GM12878 (cell line): Measurements from ENCODE around the gene PRUNE1. TPM values are rescaled to one million over a fixed set of nuclear protein-coding genes. Genes with fewer than 3 reads are reported as not detected.

ENCODE experiments used
- CHD4 ChIP-seq: fragments of 200-600 bp; sonication (generic); IDR thresholded peaks from 2 replicates; pipeline ENCODE4 v1.6.1; 2016; ENCODE audit warnings: mild to moderate bottlenecking
- FOS ChIP-seq: IDR thresholded peaks from 3 replicates; pipeline ENCODE4 v1.6.1; 2011; ENCODE audit warnings: borderline replicate concordance; ENCODE audit not compliant: insufficient read length; ENCODE audit errors: extremely low read depth
- HDAC2 ChIP-seq: fragments of 200-600 bp; sonication (generic); IDR thresholded peaks from 2 replicates; pipeline ENCODE4 v1.6.1; 2017
- JUNB ChIP-seq: IDR thresholded peaks from 2 replicates; pipeline ENCODE4 v1.6.1; 2016; ENCODE audit warnings: antibody characterized with exemption, mild to moderate bottlenecking
- NR2C2 ChIP-seq: IDR thresholded peaks from 2 replicates; pipeline ENCODE4 v1.6.1; 2011; ENCODE audit warnings: borderline replicate concordance, low read depth; ENCODE audit not compliant: control insufficient read depth, insufficient read length
- PAX5 ChIP-seq: IDR thresholded peaks from 2 replicates; pipeline ENCODE4 v1.6.1; 2011; ENCODE audit warnings: low read depth, low read length, borderline replicate concordance
- SMARCA5 ChIP-seq: fragments of 450-650 bp; IDR thresholded peaks from 2 replicates; pipeline ENCODE4 v1.6.1; 2017; ENCODE audit warnings: mild to moderate bottlenecking
- SRF ChIP-seq, 2 experiments: IDR thresholded peaks; 2 replicates each; pipeline ENCODE4 v1.6.1; 2011; ENCODE audit warnings: low read depth in 2 of 2, low read length in 2 of 2, mild to moderate bottlenecking in 1 of 2, moderate library complexity in 1 of 2
- STAT1 ChIP-seq: fragments of 450-650 bp; conservative IDR thresholded peaks from 2 replicates; pipeline ENCODE4 v1.6.1; 2014; ENCODE audit warnings: antibody characterized with exemption, mild to moderate bottlenecking
- STAT3 ChIP-seq: IDR thresholded peaks from 2 replicates; pipeline ENCODE4 v1.6.1; 2011; ENCODE audit warnings: low read depth, low read length, improper control_type of control experiment
- WRNIP1 ChIP-seq: IDR thresholded peaks from 2 replicates; pipeline ENCODE4 v1.6.1; 2011; ENCODE audit warnings: low read depth, low read length, improper control_type of control experiment, borderline replicate concordance
- ZBED1 ChIP-seq: IDR thresholded peaks from 2 replicates; pipeline ENCODE4 v1.6.1; 2016; ENCODE audit warnings: borderline replicate concordance
- ZSCAN29 ChIP-seq: fragments of 450-650 bp; IDR thresholded peaks from 2 replicates; pipeline ENCODE4 v1.6.1; 2017; ENCODE audit warnings: mild to moderate bottlenecking, moderate library complexity
- polyA plus RNA-seq, 11 experiments: library from polyadenylated mRNA; depleted of rRNA in 4 of 11; unstranded in 6 of 11; stranded (reverse) in 5 of 11; fragments of >200 nt; fragmentation: Nextera tagmentation in 4 of 11; fragmentation: Illumina TruSeq in 1 of 11; extraction: Ambion mirVana in 4 of 11; extraction: Trizol in 1 of 11; gene quantifications; 1 replicate in 1 of 11; 2 replicates in 10 of 11; pipeline versions ENCODE4 v1.2.1 to v1.2.3, GENCODE V29; 2011 to 2016; ENCODE audit warnings: inconsistent platforms in 2 of 11, missing spikeins in 2 of 11, low read depth in 1 of 11
- total RNA-seq, 4 experiments: library from RNA; depleted of rRNA in 3 of 4; stranded (reverse); fragments of >200 nt in 3 of 4; fragmentation: Illumina TruSeq in 1 of 4; extraction: Trizol in 1 of 4; gene quantifications; 2 replicates each; pipeline versions ENCODE4 v1.2.1 to v1.2.3, GENCODE V29; 2013 to 2021
- TF ChIP-seq, protein P1 (sequence below): fragments of 450-650 bp; IDR thresholded peaks from 2 replicates; pipeline ENCODE4 v1.6.1; 2017; ENCODE audit warnings: antibody characterized with exemption, mild to moderate bottlenecking, moderate library complexity
- TF ChIP-seq, protein P2 (sequence below): fragments of 450-650 bp; IDR thresholded peaks from 2 replicates; pipeline ENCODE4 v1.6.1; 2017; ENCODE audit warnings: borderline replicate concordance
- TF ChIP-seq, protein P3 (sequence below): fragments of 450-650 bp; formaldehyde crosslinking; IDR thresholded peaks from 2 replicates; pipeline ENCODE4 v1.4.0; 2022; ENCODE audit warnings: mild to moderate bottlenecking, moderate library complexity
- TF ChIP-seq, protein P4 (sequence below): IDR thresholded peaks from 2 replicates; pipeline ENCODE4 v1.6.1; 2011; ENCODE audit warnings: low read depth, mild to moderate bottlenecking, low read length, moderate library complexity, borderline replicate concordance; ENCODE audit errors: extremely low read depth
- TF ChIP-seq, protein P5 (sequence below): fragments of 450-650 bp; formaldehyde crosslinking; IDR thresholded peaks from 2 replicates; pipeline ENCODE4 v1.5.0; 2022; ENCODE audit warnings: mild to moderate bottlenecking, missing genetic modification characterization

The PRUNE1 gene
- total and polyA plus RNA-seq, 10 of the 15 experiments (the other 5 are each of a cell fraction or from before 2014, with no cell fraction given): 4.7 to 24.5 (median 12.4) TPM

DNA sequence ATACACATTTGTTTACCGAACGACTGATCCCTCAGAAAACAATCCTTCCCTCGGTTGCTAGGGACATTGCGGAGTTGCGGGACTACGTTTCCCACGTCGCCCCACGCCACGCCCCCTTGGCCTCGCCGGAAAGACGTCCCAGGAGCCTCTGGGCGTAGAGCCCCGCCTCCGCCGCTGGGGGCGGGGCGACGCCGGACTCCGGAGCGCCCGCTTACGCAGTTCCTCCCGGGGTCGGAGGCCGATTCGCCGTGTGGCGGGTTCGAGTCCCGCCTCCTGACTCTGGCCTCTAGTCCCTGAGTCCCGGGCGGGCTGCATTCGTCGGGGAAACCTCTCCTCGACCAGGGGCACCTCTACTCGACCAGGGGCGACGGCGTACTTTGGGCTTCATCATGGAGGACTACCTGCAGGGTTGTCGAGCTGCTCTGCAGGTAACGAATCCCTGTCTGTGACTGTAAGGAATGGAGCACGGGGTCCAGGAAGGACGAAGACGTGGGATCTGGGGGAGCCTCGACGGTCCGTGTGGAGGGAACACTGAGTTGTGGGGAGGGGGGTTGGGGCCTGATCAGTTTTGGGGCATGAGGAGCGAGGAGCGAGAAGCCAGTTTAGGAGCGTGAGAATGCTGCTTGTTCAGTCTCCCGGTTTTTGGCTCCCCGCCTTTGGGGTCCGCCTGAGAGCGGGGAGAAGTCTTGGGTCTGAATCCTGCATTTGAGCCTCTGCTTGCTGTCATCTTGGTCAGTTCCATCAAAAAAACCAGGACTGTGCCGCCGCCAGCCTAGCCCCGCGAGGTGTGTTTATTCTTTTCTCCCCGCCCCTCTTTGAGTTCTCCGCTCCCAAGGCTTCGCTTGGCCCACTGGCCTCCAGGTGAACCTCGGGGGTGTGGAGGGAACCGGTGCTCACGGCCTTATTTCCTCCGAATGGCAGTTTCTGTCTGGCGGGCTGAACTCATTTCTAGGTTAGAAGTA lies at the start of gene PRUNE1 (continued):
- TF ChIP-seq, protein P1, sequence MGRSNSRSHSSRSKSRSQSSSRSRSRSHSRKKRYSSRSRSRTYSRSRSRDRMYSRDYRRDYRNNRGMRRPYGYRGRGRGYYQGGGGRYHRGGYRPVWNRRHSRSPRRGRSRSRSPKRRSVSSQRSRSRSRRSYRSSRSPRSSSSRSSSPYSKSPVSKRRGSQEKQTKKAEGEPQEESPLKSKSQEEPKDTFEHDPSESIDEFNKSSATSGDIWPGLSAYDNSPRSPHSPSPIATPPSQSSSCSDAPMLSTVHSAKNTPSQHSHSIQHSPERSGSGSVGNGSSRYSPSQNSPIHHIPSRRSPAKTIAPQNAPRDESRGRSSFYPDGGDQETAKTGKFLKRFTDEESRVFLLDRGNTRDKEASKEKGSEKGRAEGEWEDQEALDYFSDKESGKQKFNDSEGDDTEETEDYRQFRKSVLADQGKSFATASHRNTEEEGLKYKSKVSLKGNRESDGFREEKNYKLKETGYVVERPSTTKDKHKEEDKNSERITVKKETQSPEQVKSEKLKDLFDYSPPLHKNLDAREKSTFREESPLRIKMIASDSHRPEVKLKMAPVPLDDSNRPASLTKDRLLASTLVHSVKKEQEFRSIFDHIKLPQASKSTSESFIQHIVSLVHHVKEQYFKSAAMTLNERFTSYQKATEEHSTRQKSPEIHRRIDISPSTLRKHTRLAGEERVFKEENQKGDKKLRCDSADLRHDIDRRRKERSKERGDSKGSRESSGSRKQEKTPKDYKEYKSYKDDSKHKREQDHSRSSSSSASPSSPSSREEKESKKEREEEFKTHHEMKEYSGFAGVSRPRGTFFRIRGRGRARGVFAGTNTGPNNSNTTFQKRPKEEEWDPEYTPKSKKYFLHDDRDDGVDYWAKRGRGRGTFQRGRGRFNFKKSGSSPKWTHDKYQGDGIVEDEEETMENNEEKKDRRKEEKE: no peak
- TF ChIP-seq STAT3 (no peak), STAT1 (0 out of 2 replicates have a peak, but pooled peaks have one; percentile 18), ZSCAN29 (no peak), FOS (no peak), SMARCA5 (no peak), JUNB (no peak), CHD4 (no peak), HDAC2 (no peak), PAX5 (peak; percentile 60), NR2C2 (no peak), SRF (IDR thresholded peaks at IDR 0.05; ENCODE audit: low read depth in 2 of 2, low read length in 2 of 2) (no peak), ZBED1 (no peak), WRNIP1 (no peak)
- TF ChIP-seq, protein P2, sequence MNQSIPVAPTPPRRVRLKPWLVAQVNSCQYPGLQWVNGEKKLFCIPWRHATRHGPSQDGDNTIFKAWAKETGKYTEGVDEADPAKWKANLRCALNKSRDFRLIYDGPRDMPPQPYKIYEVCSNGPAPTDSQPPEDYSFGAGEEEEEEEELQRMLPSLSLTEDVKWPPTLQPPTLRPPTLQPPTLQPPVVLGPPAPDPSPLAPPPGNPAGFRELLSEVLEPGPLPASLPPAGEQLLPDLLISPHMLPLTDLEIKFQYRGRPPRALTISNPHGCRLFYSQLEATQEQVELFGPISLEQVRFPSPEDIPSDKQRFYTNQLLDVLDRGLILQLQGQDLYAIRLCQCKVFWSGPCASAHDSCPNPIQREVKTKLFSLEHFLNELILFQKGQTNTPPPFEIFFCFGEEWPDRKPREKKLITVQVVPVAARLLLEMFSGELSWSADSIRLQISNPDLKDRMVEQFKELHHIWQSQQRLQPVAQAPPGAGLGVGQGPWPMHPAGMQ: no peak
- TF ChIP-seq, protein P3, sequence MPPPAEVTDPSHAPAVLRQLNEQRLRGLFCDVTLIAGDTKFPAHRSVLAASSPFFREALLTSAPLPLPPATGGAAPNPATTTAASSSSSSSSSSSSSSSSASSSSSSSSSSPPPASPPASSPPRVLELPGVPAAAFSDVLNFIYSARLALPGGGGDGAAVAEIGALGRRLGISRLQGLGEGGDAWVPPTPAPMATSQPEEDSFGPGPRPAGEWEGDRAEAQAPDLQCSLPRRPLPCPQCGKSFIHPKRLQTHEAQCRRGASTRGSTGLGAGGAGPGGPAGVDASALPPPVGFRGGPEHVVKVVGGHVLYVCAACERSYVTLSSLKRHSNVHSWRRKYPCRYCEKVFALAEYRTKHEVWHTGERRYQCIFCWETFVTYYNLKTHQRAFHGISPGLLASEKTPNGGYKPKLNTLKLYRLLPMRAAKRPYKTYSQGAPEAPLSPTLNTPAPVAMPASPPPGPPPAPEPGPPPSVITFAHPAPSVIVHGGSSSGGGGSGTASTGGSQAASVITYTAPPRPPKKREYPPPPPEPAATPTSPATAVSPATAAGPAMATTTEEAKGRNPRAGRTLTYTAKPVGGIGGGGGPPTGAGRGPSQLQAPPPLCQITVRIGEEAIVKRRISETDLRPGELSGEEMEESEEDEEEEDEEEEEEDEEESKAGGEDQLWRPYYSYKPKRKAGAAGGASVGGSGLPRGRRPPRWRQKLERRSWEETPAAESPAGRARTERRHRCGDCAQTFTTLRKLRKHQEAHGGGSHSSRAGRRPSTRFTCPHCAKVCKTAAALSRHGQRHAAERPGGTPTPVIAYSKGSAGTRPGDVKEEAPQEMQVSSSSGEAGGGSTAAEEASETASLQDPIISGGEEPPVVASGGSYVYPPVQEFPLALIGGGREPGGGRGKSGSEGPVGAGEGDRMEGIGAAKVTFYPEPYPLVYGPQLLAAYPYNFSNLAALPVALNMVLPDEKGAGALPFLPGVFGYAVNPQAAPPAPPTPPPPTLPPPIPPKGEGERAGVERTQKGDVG: no peak
- TF ChIP-seq, protein P4, sequence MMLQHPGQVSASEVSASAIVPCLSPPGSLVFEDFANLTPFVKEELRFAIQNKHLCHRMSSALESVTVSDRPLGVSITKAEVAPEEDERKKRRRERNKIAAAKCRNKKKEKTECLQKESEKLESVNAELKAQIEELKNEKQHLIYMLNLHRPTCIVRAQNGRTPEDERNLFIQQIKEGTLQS: no peak
- TF ChIP-seq, protein P5, sequence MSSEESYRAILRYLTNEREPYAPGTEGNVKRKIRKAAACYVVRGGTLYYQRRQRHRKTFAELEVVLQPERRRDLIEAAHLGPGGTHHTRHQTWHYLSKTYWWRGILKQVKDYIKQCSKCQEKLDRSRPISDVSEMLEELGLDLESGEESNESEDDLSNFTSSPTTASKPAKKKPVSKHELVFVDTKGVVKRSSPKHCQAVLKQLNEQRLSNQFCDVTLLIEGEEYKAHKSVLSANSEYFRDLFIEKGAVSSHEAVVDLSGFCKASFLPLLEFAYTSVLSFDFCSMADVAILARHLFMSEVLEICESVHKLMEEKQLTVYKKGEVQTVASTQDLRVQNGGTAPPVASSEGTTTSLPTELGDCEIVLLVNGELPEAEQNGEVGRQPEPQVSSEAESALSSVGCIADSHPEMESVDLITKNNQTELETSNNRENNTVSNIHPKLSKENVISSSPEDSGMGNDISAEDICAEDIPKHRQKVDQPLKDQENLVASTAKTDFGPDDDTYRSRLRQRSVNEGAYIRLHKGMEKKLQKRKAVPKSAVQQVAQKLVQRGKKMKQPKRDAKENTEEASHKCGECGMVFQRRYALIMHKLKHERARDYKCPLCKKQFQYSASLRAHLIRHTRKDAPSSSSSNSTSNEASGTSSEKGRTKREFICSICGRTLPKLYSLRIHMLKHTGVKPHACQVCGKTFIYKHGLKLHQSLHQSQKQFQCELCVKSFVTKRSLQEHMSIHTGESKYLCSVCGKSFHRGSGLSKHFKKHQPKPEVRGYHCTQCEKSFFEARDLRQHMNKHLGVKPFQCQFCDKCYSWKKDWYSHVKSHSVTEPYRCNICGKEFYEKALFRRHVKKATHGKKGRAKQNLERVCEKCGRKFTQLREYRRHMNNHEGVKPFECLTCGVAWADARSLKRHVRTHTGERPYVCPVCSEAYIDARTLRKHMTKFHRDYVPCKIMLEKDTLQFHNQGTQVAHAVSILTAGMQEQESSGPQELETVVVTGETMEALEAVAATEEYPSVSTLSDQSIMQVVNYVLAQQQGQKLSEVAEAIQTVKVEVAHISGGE (CRISPR knock-in tag): no peak
